ENCODE results near the gene TBC1D5. TPM values are rescaled to one million over a fixed set of nuclear protein-coding genes. Genes with fewer than 3 reads are reported as not detected.

TBC1D5 gene
- total RNA-seq, 2 donors from 2014 or later: 68.8 to 77.7 TPM

DNA sequence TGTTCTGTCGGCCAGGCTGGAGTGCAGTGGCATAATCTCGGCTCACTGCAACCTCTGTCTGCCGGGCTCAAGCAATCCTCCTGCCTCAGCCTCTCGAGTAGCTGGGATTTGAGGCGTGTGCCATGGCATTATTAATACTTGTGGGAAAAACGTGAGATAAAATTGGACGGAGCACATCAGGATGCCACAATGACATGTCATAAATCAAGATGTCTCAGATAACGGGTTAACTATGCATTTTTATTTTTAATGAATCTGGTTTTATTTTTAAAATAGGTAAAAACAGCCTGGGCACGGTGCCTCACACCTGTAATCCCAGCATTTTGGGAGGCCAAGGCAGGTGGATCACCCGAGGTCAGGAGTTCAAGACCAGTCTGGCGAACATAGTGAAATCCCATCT, 212.8 kb downstream of the TBC1D5 start:
- Mint-ChIP-seq H3K36me3 (ENCODE audit: low read depth) (peaks cover 6% of the 10 kb centered on the region), H3K4me1 (peaks cover 31% of the 10 kb centered on the region), H3K27me3 (ENCODE audit: insufficient read depth) (no peaks in the 10 kb centered on the region), H3K9me3 (peaks cover 18% of the 10 kb centered on the region), H3K27ac (no peak overlapping the region), H3K4me3 (no peak overlapping the region)
- 91 to 93% methylated on average over 10 to 11 of the region's 11 CpGs for WGBS, 2 experiments (ENCODE audit: insufficient coverage in 1 of 2, insufficient read length in 1 of 2)
- H3K9ac ChIP-seq (ENCODE audit: extremely low read depth, low read length, poor library complexity, severe bottlenecking): no peak overlapping the region
- H3K27ac ChIP-seq (ENCODE audit: low read depth, low read length): no peak overlapping the region
- H3K36me3 ChIP-seq (ENCODE audit: control insufficient read depth, insufficient read depth, low read length): no peaks in the 10 kb centered on the region
- no peak for DNase-seq
- H3K4me1 ChIP-seq (ENCODE audit: control insufficient read depth, insufficient read depth, low read length): peaks cover 12% of the 10 kb centered on the region
- no peaks in the 10 kb centered on the region for H3K9me3 ChIP-seq (ENCODE audit: control insufficient read depth, low read length)
- TF ChIP-seq, protein P1, sequence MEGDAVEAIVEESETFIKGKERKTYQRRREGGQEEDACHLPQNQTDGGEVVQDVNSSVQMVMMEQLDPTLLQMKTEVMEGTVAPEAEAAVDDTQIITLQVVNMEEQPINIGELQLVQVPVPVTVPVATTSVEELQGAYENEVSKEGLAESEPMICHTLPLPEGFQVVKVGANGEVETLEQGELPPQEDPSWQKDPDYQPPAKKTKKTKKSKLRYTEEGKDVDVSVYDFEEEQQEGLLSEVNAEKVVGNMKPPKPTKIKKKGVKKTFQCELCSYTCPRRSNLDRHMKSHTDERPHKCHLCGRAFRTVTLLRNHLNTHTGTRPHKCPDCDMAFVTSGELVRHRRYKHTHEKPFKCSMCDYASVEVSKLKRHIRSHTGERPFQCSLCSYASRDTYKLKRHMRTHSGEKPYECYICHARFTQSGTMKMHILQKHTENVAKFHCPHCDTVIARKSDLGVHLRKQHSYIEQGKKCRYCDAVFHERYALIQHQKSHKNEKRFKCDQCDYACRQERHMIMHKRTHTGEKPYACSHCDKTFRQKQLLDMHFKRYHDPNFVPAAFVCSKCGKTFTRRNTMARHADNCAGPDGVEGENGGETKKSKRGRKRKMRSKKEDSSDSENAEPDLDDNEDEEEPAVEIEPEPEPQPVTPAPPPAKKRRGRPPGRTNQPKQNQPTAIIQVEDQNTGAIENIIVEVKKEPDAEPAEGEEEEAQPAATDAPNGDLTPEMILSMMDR (conservative IDR thresholded peaks at IDR 0.05): no peak
- H3K4me3 ChIP-seq (ENCODE audit: low read length): no peak overlapping the region
- no peaks in the 10 kb centered on the region for H3K27me3 ChIP-seq (ENCODE audit: control insufficient read depth, insufficient read depth, low read length, poor library complexity, severe bottlenecking)

DNA sequence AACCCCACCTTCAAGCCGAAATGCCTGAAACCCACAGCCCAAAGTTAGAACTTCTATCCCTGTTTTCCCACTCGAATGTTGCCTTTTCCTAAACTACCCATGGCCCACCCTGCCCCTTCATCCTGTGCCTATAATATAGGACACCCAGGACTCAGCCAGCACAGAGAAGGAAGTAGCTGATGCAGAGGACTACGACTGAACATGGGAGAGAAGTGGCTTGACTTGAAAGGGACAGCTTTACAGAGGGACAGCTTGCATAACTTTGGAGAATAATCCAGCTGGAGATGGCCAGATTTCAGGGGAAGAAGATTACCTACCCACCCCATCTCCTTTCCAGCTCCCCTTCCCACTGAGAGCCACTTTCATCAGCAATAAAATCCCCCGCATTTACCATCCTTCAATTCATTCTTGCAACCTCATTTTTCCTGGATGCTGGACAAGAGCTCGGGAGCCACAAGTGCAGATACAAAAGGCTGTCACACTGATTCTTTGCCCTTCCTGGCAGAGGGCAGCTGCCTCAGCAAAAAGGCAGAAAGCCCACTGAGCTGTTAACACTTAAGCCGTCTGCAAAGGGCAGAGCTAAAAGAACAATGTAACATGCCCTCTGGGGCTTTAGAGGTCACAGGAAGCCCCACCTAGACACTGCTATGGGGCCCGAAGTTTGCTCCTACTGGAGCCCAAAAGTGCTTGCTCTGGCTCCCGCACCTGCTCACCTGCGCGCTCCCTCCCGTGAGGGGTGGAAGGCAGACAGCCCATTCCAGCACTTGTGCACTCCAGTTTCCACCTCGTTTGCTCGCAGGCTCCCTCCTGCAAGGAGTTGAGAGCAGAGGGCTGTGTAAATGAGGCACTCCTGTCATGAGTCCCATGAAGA, 224.0 kb downstream of the TBC1D5 start:
- H3K9me3 ChIP-seq (ENCODE audit: control insufficient read depth, low read length): peaks cover 5% of the 10 kb centered on the region
- no peak overlapping the region for H3K4me3 ChIP-seq (ENCODE audit: low read length)
- no peaks in the 10 kb centered on the region for H3K36me3 ChIP-seq (ENCODE audit: control insufficient read depth, insufficient read depth, low read length)
- H3K9ac ChIP-seq (ENCODE audit: extremely low read depth, low read length, poor library complexity, severe bottlenecking): no peak overlapping the region
- H3K4me1 ChIP-seq (ENCODE audit: control insufficient read depth, insufficient read depth, low read length): no peaks in the 10 kb centered on the region
- TF ChIP-seq, protein P1 (conservative IDR thresholded peaks at IDR 0.05): no peak
- Mint-ChIP-seq H3K27ac (peak overlapping the region; percentile 83), H3K27me3 (ENCODE audit: insufficient read depth) (no peaks in the 10 kb centered on the region), H3K4me1 (peaks cover 32% of the 10 kb centered on the region), H3K36me3 (ENCODE audit: low read depth) (peaks cover 4% of the 10 kb centered on the region), H3K4me3 (no peak overlapping the region), H3K9me3 (no peaks in the 10 kb centered on the region)
- DNase-seq: peak; percentile 58
- WGBS, 2 experiments (ENCODE audit: insufficient coverage in 1 of 2, insufficient read length in 1 of 2): 81 to 92% methylated on average over 4 to 13 of the region's 13 CpGs
- H3K27me3 ChIP-seq (ENCODE audit: control insufficient read depth, insufficient read depth, low read length, poor library complexity, severe bottlenecking): no peaks in the 10 kb centered on the region
- peak overlapping the region; percentile 62 for H3K27ac ChIP-seq (ENCODE audit: low read depth, low read length)

DNA sequence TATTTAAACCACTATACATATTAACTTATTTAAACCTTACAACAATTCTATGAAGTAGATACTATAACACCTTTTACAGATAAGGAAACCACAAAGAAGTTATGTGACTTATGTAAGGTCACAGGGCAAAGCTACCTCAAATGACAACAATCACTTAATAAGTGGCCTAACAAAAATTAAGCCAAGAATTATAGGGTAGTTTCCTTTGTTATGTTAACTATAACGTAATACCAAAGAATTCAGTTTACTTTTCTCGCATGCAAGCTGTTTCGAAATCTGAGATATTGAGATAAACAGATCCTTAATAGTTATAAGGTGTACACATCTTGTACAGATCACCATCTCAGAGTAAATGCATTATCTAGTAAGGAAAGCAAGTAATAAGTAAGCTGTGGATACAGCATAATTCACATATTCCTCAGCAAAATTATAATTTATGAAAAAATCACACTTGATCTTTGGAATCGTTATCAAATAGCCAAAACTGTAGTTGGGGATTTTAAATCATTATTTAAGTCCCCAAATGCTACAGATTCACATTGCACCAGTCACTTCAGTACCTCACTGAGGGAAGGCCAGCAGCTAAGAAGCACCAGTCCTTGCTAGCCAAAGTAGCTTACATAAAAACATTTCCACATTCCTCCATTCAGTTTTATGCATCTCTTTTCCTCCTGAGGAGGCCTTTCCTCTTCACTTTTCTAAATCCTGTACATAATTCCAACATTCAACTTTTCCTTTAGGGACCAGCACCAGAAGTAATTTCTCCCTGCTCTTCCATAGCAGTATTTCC, 226.8 kb downstream of the TBC1D5 start:
- TF ChIP-seq, protein P1 (conservative IDR thresholded peaks at IDR 0.05): no peak
- peaks cover 27% of the 10 kb centered on the region for H3K4me1 Mint-ChIP-seq
- no peaks in the 10 kb centered on the region for H3K36me3 ChIP-seq (ENCODE audit: control insufficient read depth, insufficient read depth, low read length)
- H3K9me3 ChIP-seq (ENCODE audit: control insufficient read depth, low read length): peaks cover 5% of the 10 kb centered on the region
- no peaks in the 10 kb centered on the region for H3K4me1 ChIP-seq (ENCODE audit: control insufficient read depth, insufficient read depth, low read length)
- H3K9ac ChIP-seq (ENCODE audit: extremely low read depth, low read length, poor library complexity, severe bottlenecking): no peak overlapping the region
- 86 to 93% methylated on average over 1 to 4 of the region's 4 CpGs for WGBS, 2 experiments (ENCODE audit: insufficient coverage in 1 of 2, insufficient read length in 1 of 2)
- H3K27me3 Mint-ChIP-seq (ENCODE audit: insufficient read depth): no peaks in the 10 kb centered on the region
- H3K27ac Mint-ChIP-seq: no peak overlapping the region
- H3K27ac ChIP-seq (ENCODE audit: low read depth, low read length): no peak overlapping the region
- no peaks in the 10 kb centered on the region for H3K27me3 ChIP-seq (ENCODE audit: control insufficient read depth, insufficient read depth, low read length, poor library complexity, severe bottlenecking)
- no peak for DNase-seq
- no peak overlapping the region for H3K4me3 Mint-ChIP-seq
- no peak overlapping the region for H3K4me3 ChIP-seq (ENCODE audit: low read length)
- no peaks in the 10 kb centered on the region for H3K9me3 Mint-ChIP-seq
- H3K36me3 Mint-ChIP-seq (ENCODE audit: low read depth): peaks cover 4% of the 10 kb centered on the region
